ENCODE results near the gene SMPX. TPM values are rescaled to one million over a fixed set of nuclear protein-coding genes. Genes with fewer than 3 reads are reported as not detected.

SMPX gene
- polyA plus RNA-seq, 1 of the 3 experiments (the other 2 are of a cell fraction) = not detected

GRCh38 chrX:21779095-21779494 is 21.2 kb upstream of the SMPX start:
- Histone ChIP-seq H3K4me2 (no peak overlapping the region), H3K27ac (ENCODE audit: low read depth in 2 of 2, low read length in 1 of 2) (no peak overlapping the region), H4K20me1 (ENCODE audit: insufficient read depth) (no peaks in the 10 kb centered on the region), H3K36me3 (replicated peaks in 1 of 2; ENCODE audit: control insufficient read depth in 1 of 2, insufficient read depth in 2 of 2, low read length in 1 of 2) (no peaks in the 10 kb centered on the region), H3K27me3 (ENCODE audit: insufficient read depth) (peaks cover 25% of the 10 kb centered on the region; the same call in 1 of the 2 replicates), H2AFZ (ENCODE audit: low read depth) (no peak overlapping the region), H3K9ac (no peak overlapping the region), H3K9me2 (no peaks in the 10 kb centered on the region), H3K9me3 (no peaks in the 10 kb centered on the region), H3F3A (replicated peaks; ENCODE audit: insufficient read depth) (no peaks in the 10 kb centered on the region), H3K4me1 (ENCODE audit: control insufficient read depth in 1 of 2, insufficient read depth in 2 of 2, low read depth in 1 of 2, low read length in 1 of 2) (no peaks in the 10 kb centered on the region), H3K4me3 (ENCODE audit: low read depth in 2 of 2, low read length in 1 of 2) (no peak overlapping the region), H3K79me2 (ENCODE audit: insufficient read depth) (no peaks in the 10 kb centered on the region)
- DNase-seq = no peak
- ChIA-PET CTCF (interaction anchor here (1.5 kb wide), 1 partner anchor 34 kb away, joined by 4 read pairs; no protein-coding TSS in a partner anchor), POLR2A (no interaction called here)
- 22% methylated on average over 3 of the region's 3 CpGs for WGBS (ENCODE audit: low lambda C conversion rate)
- TF ChIP-seq TCF12 (IDR thresholded peaks at IDR 0.05) (no peak), CHD2 (IDR thresholded peaks at IDR 0.05; ENCODE audit: low read length, partially characterized antibody) (no peak), TAF1 (IDR thresholded peaks at IDR 0.05; ENCODE audit: borderline replicate concordance, low read depth, low read length) (no peak), USF1 (IDR thresholded peaks at IDR 0.05; ENCODE audit: borderline replicate concordance, low read depth) (no peak), JUND (IDR thresholded peaks at IDR 0.05) (no peak), POLR2AphosphoS5 (IDR thresholded peaks at IDR 0.05; ENCODE audit: low read depth, low read length) (no peak), SMC3 (IDR thresholded peaks at IDR 0.05; ENCODE audit: low read depth, low read length) (no peak), ELF1 (IDR thresholded peaks at IDR 0.05) (no peak), RFX5 (IDR thresholded peaks at IDR 0.05; ENCODE audit: low read length) (no peak), TEAD4 (IDR thresholded peaks at IDR 0.05; ENCODE audit: borderline replicate concordance, insufficient read depth) (no peak), YY1 (IDR thresholded peaks at IDR 0.05; ENCODE audit: low read depth) (no peak), RXRA (IDR thresholded peaks at IDR 0.05; ENCODE audit: borderline replicate concordance, low read depth) (no peak), FOXM1 (IDR thresholded peaks at IDR 0.05; ENCODE audit: low read depth) (no peak), MEF2A (IDR thresholded peaks at IDR 0.05; ENCODE audit: borderline replicate concordance, low read depth) (no peak), FOXJ3 (CRISPR knock-in tag; IDR thresholded peaks at IDR 0.05) (no peak), RAD21 (IDR thresholded peaks at IDR 0.05; ENCODE audit: low read length) (no peak)
- TF ChIP-seq, protein P1, sequence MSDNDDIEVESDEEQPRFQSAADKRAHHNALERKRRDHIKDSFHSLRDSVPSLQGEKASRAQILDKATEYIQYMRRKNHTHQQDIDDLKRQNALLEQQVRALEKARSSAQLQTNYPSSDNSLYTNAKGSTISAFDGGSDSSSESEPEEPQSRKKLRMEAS (IDR thresholded peaks at IDR 0.05; ENCODE audit: low read depth) = no peak
- TF ChIP-seq, protein P2, sequence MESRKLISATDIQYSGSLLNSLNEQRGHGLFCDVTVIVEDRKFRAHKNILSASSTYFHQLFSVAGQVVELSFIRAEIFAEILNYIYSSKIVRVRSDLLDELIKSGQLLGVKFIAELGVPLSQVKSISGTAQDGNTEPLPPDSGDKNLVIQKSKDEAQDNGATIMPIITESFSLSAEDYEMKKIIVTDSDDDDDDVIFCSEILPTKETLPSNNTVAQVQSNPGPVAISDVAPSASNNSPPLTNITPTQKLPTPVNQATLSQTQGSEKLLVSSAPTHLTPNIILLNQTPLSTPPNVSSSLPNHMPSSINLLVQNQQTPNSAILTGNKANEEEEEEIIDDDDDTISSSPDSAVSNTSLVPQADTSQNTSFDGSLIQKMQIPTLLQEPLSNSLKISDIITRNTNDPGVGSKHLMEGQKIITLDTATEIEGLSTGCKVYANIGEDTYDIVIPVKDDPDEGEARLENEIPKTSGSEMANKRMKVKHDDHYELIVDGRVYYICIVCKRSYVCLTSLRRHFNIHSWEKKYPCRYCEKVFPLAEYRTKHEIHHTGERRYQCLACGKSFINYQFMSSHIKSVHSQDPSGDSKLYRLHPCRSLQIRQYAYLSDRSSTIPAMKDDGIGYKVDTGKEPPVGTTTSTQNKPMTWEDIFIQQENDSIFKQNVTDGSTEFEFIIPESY (IDR thresholded peaks at IDR 0.05; ENCODE audit: borderline replicate concordance, low read depth) = no peak
- TF ChIP-seq, protein P3, sequence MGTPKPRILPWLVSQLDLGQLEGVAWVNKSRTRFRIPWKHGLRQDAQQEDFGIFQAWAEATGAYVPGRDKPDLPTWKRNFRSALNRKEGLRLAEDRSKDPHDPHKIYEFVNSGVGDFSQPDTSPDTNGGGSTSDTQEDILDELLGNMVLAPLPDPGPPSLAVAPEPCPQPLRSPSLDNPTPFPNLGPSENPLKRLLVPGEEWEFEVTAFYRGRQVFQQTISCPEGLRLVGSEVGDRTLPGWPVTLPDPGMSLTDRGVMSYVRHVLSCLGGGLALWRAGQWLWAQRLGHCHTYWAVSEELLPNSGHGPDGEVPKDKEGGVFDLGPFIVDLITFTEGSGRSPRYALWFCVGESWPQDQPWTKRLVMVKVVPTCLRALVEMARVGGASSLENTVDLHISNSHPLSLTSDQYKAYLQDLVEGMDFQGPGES (IDR thresholded peaks at IDR 0.05; ENCODE audit: low read depth, low read length) = no peak
- TF ChIP-seq, protein P4, sequence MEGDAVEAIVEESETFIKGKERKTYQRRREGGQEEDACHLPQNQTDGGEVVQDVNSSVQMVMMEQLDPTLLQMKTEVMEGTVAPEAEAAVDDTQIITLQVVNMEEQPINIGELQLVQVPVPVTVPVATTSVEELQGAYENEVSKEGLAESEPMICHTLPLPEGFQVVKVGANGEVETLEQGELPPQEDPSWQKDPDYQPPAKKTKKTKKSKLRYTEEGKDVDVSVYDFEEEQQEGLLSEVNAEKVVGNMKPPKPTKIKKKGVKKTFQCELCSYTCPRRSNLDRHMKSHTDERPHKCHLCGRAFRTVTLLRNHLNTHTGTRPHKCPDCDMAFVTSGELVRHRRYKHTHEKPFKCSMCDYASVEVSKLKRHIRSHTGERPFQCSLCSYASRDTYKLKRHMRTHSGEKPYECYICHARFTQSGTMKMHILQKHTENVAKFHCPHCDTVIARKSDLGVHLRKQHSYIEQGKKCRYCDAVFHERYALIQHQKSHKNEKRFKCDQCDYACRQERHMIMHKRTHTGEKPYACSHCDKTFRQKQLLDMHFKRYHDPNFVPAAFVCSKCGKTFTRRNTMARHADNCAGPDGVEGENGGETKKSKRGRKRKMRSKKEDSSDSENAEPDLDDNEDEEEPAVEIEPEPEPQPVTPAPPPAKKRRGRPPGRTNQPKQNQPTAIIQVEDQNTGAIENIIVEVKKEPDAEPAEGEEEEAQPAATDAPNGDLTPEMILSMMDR (IDR thresholded peaks at IDR 0.05) = no peak
